ENCODE results near the gene FBXW4.

- TF ChIP-seq CTCF (conservative IDR thresholded peaks at IDR 0.05; ENCODE audit: low read length) (no peak), EZH2phosphoT487 (IDR thresholded peaks at IDR 0.05; ENCODE audit: borderline replicate concordance, low read depth, low read length) (no peak)
These were observed 29.5 kb upstream of the FBXW4 start for GRCh38 chr10:101724446-101724845.
